GM12892 (cell line): ENCODE results near the gene PRKAG2.

Experiments
- POLR2A ChIP-seq: IDR thresholded peaks from 2 replicates; pipeline ENCODE4 v1.6.1; 2011; ENCODE audit warnings: low read depth, low read length, control low read depth
- POLR2AphosphoS5 ChIP-seq: IDR thresholded peaks from 2 replicates; pipeline ENCODE4 v1.6.1; 2011; ENCODE audit warnings: low read depth, low read length, control low read depth
- TAF1 ChIP-seq: IDR thresholded peaks from 2 replicates; pipeline ENCODE4 v1.6.1; 2011; ENCODE audit warnings: low read depth, mild to moderate bottlenecking, control low read depth, low read length, borderline replicate concordance

GRCh38 chr7:151721694-151722093 is 155.2 kb downstream of the PRKAG2 start:
- TF ChIP-seq TAF1 (no peak), POLR2A (no peak), POLR2AphosphoS5 (no peak)
